Activated T-helper 17 cell treated with anti-CD3 and anti-CD28 coated beads, Interleukin-2, amount 50 U/mL, for 72 hours (primary cell): ENCODE results near the gene DIP2C. TPM values are rescaled to one million over a fixed set of nuclear protein-coding genes. Genes with fewer than 3 reads are reported as not detected.
"Not testable (repeated sequence)": the region's sequence is repeated elsewhere in the genome, so short reads cannot be mapped to it uniquely, and the experiment has no call there.

Source experiments
- ATAC-seq: fragments of 150-1000 bp; cut with Tn5 transposase; replicated peaks from 2 replicates; pipeline ENCODE4 v1.10.0; 2021; ENCODE audit warnings: mild to moderate bottlenecking, moderate library complexity
- H3K27ac Mint-ChIP-seq: one replicate; pipeline ENCODE4 v1.8.0; 2022; ENCODE audit warnings: mixed read lengths
- H3K27me3 Mint-ChIP-seq: one replicate; pipeline ENCODE4 v1.8.0; 2022; ENCODE audit warnings: mixed read lengths
- H3K36me3 Mint-ChIP-seq: one replicate; pipeline ENCODE4 v1.8.0; 2022; ENCODE audit warnings: low read depth, mild to moderate bottlenecking, mixed read lengths
- H3K4me1 Mint-ChIP-seq: one replicate; pipeline ENCODE4 v1.8.0; 2022; ENCODE audit warnings: mixed read lengths
- H3K4me3 Mint-ChIP-seq: one replicate; pipeline ENCODE4 v1.8.0; 2022; ENCODE audit warnings: mild to moderate bottlenecking, mixed read lengths
- H3K9me3 Mint-ChIP-seq: one replicate; pipeline ENCODE4 v1.8.0; 2022; ENCODE audit warnings: mixed read lengths
- total RNA-seq, 2 donors: library from RNA; stranded (reverse); gene quantifications; one replicate each; pipeline ENCODE4 v1.2.3, GENCODE V29; 2022

The DIP2C gene
- total RNA-seq, 2 donors from 2014 or later: 1.1 to 1.9 TPM

GRCh38 chr10:536371-536925, 153.0 kb downstream of the DIP2C start:
- H3K4me3 Mint-ChIP-seq: no peak overlapping the region
- no peaks in the 10 kb centered on the region for H3K36me3 Mint-ChIP-seq
- no peaks in the 10 kb centered on the region for H3K9me3 Mint-ChIP-seq
- no peaks in the 10 kb centered on the region for H3K4me1 Mint-ChIP-seq
- no peak overlapping the region for H3K27ac Mint-ChIP-seq
- no peak for ATAC-seq
- peaks cover 29% of the 10 kb centered on the region for H3K27me3 Mint-ChIP-seq

- Mint-ChIP-seq H3K9me3 (no peaks in the 10 kb centered on the region), H3K36me3 (no peaks in the 10 kb centered on the region), H3K27me3 (peaks cover 30% of the 10 kb centered on the region), H3K4me1 (no peaks in the 10 kb centered on the region), H3K4me3 (no peak overlapping the region), H3K27ac (no peak overlapping the region)
- ATAC-seq: no peak
These were observed 153.5 kb downstream of the DIP2C start for GRCh38 chr10:535952-536351.

GRCh38 chr10:535051-535450, 154.4 kb downstream of the DIP2C start:
- Mint-ChIP-seq H3K36me3 (no peaks in the 10 kb centered on the region), H3K27me3 (peaks cover 25% of the 10 kb centered on the region), H3K4me3 (no peak overlapping the region), H3K27ac (no peak overlapping the region), H3K9me3 (no peaks in the 10 kb centered on the region), H3K4me1 (no peaks in the 10 kb centered on the region)
- ATAC-seq: no peak

- no peaks in the 10 kb centered on the region for H3K4me1 Mint-ChIP-seq
- ATAC-seq: no peak
- no peak overlapping the region for H3K4me3 Mint-ChIP-seq
- H3K27ac Mint-ChIP-seq: no peak overlapping the region
- H3K27me3 Mint-ChIP-seq: peaks cover 20% of the 10 kb centered on the region
- H3K36me3 Mint-ChIP-seq: no peaks in the 10 kb centered on the region
- no peaks in the 10 kb centered on the region for H3K9me3 Mint-ChIP-seq
These were observed 155.4 kb downstream of the DIP2C start for GRCh38 chr10:534047-534566.

- no peaks in the 10 kb centered on the region for H3K9me3 Mint-ChIP-seq
These were observed 155.9 kb downstream of the DIP2C start for GRCh38 chr10:533611-534010.

GRCh38 chr10:533186-533585, 156.3 kb downstream of the DIP2C start:
- Mint-ChIP-seq H3K4me1 (no peaks in the 10 kb centered on the region), H3K9me3 (no peaks in the 10 kb centered on the region), H3K27me3 (peaks cover 16% of the 10 kb centered on the region), H3K27ac (no peak overlapping the region), H3K4me3 (no peak overlapping the region), H3K36me3 (no peaks in the 10 kb centered on the region)
- ATAC-seq: no peak

More at GRCh38 chr10:533611-534010, 155.9 kb downstream of the DIP2C start:
- H3K27me3 Mint-ChIP-seq: peaks cover 16% of the 10 kb centered on the region
- no peaks in the 10 kb centered on the region for H3K4me1 Mint-ChIP-seq
- no peak for ATAC-seq
- no peaks in the 10 kb centered on the region for H3K36me3 Mint-ChIP-seq
- no peak overlapping the region for H3K27ac Mint-ChIP-seq
- H3K4me3 Mint-ChIP-seq: no peak overlapping the region

- H3K27me3 Mint-ChIP-seq: peaks cover 15% of the 10 kb centered on the region
These were observed 157.1 kb downstream of the DIP2C start for GRCh38 chr10:532331-532730.

GRCh38 chr10:531541-531940, 157.9 kb downstream of the DIP2C start:
- no peak overlapping the region for H3K27ac Mint-ChIP-seq
- ATAC-seq: no peak
- H3K9me3 Mint-ChIP-seq: no peaks in the 10 kb centered on the region
- no peak overlapping the region for H3K4me3 Mint-ChIP-seq
- no peaks in the 10 kb centered on the region for H3K4me1 Mint-ChIP-seq
- peaks cover 10% of the 10 kb centered on the region for H3K27me3 Mint-ChIP-seq
- no peaks in the 10 kb centered on the region for H3K36me3 Mint-ChIP-seq

More at GRCh38 chr10:532331-532730, 157.1 kb downstream of the DIP2C start:
- ATAC-seq, H3K4me3 Mint-ChIP-seq, H3K9me3 Mint-ChIP-seq, H3K4me1 Mint-ChIP-seq, H3K36me3 Mint-ChIP-seq, H3K27ac Mint-ChIP-seq: not testable (repeated sequence)

GRCh38 chr10:530717-531116, 158.8 kb downstream of the DIP2C start:
- no peak overlapping the region for H3K4me3 Mint-ChIP-seq
- ATAC-seq: no peak
- H3K36me3 Mint-ChIP-seq: no peaks in the 10 kb centered on the region
- H3K9me3 Mint-ChIP-seq: no peaks in the 10 kb centered on the region
- peaks cover 4% of the 10 kb centered on the region for H3K27me3 Mint-ChIP-seq
- H3K4me1 Mint-ChIP-seq: no peaks in the 10 kb centered on the region
- no peak overlapping the region for H3K27ac Mint-ChIP-seq

GRCh38 chr10:529468-530230, 159.8 kb downstream of the DIP2C start:
- ATAC-seq: no peak
- no peaks in the 10 kb centered on the region for H3K9me3 Mint-ChIP-seq
- H3K4me3 Mint-ChIP-seq: no peak overlapping the region
- H3K4me1 Mint-ChIP-seq: no peaks in the 10 kb centered on the region
- no peak overlapping the region for H3K27ac Mint-ChIP-seq
- peaks cover 4% of the 10 kb centered on the region for H3K27me3 Mint-ChIP-seq
- no peaks in the 10 kb centered on the region for H3K36me3 Mint-ChIP-seq

GRCh38 chr10:528173-529165, 161.0 kb downstream of the DIP2C start:
- H3K4me1 Mint-ChIP-seq: no peaks in the 10 kb centered on the region
- H3K9me3 Mint-ChIP-seq: no peaks in the 10 kb centered on the region

GRCh38 chr10:527416-527815, 162.1 kb downstream of the DIP2C start:
- ATAC-seq: no peak
- Mint-ChIP-seq H3K4me1 (no peaks in the 10 kb centered on the region), H3K27ac (no peak overlapping the region), H3K36me3 (no peaks in the 10 kb centered on the region), H3K27me3 (peaks cover 11% of the 10 kb centered on the region), H3K4me3 (no peak overlapping the region), H3K9me3 (no peaks in the 10 kb centered on the region)

More at GRCh38 chr10:528173-529165, 161.0 kb downstream of the DIP2C start:
- Mint-ChIP-seq H3K4me3 (no peak overlapping the region), H3K27ac (no peak overlapping the region), H3K36me3 (no peaks in the 10 kb centered on the region), H3K27me3 (peaks cover 4% of the 10 kb centered on the region)
- no peak for ATAC-seq

GRCh38 chr10:526651-527312, 162.7 kb downstream of the DIP2C start:
- Mint-ChIP-seq H3K9me3 (no peaks in the 10 kb centered on the region), H3K4me3 (no peak overlapping the region), H3K27ac (no peak overlapping the region), H3K36me3 (no peaks in the 10 kb centered on the region), H3K4me1 (no peaks in the 10 kb centered on the region), H3K27me3 (peaks cover 11% of the 10 kb centered on the region)
- ATAC-seq: no peak
